Trophoblast cell (in vitro differentiated cells and primary cell): ENCODE results near the gene SUCLG2.

Experiments used
- DNase-seq, 2 donors: peaks; one replicate each; pipeline ENCODE4 v3.0.0-alpha.2; 2016
- H2AFZ ChIP-seq: 2 replicates; pipeline ENCODE4 v1.6.1; 2013; ENCODE audit warnings: low read length, moderate library complexity, mild to moderate bottlenecking; ENCODE audit not compliant: insufficient read depth, poor library complexity
- H2AK5ac ChIP-seq: 2 replicates; pipeline ENCODE4 v1.6.1; 2013; ENCODE audit warnings: mild to moderate bottlenecking, low read length
- H2BK120ac ChIP-seq: 2 replicates; pipeline ENCODE4 v1.6.1; 2013; ENCODE audit warnings: low read length, mild to moderate bottlenecking, moderate library complexity; ENCODE audit not compliant: insufficient read depth, poor library complexity
- H2BK12ac ChIP-seq: 2 replicates; pipeline ENCODE4 v1.6.1; 2013; ENCODE audit warnings: mild to moderate bottlenecking, low read length, moderate library complexity
- H2BK5ac ChIP-seq: 2 replicates; pipeline ENCODE4 v1.6.1; 2013; ENCODE audit warnings: low read length, low read depth, moderate library complexity, mild to moderate bottlenecking; ENCODE audit not compliant: poor library complexity
- H3K14ac ChIP-seq: 2 replicates; pipeline ENCODE4 v1.6.1; 2013; ENCODE audit warnings: mild to moderate bottlenecking, low read length
- H3K18ac ChIP-seq: 2 replicates; pipeline ENCODE4 v1.6.1; 2013; ENCODE audit warnings: mild to moderate bottlenecking, low read length
- H3K23ac ChIP-seq: 2 replicates; pipeline ENCODE4 v1.6.1; 2013; ENCODE audit warnings: low read length
- H3K27ac ChIP-seq: 2 replicates; pipeline ENCODE4 v1.5.1; 2013; ENCODE audit warnings: low read depth, mild to moderate bottlenecking, inconsistent platforms, low read length, moderate library complexity
- H3K27me3 ChIP-seq: 2 replicates; pipeline ENCODE4 v1.6.1; 2013; ENCODE audit warnings: inconsistent platforms, mild to moderate bottlenecking, low read length, moderate library complexity; ENCODE audit not compliant: insufficient read depth
- H3K36me3 ChIP-seq, 2 experiments: 1 replicate in 1 of 2; 2 replicates in 1 of 2; pipeline ENCODE4 v1.6.1; 2013; ENCODE audit warnings: low read length in 2 of 2, mild to moderate bottlenecking in 2 of 2, moderate library complexity in 1 of 2; ENCODE audit not compliant: insufficient read depth in 2 of 2, control insufficient read depth in 1 of 2
- H3K4ac ChIP-seq: 2 replicates; pipeline ENCODE4 v1.6.1; 2013; ENCODE audit warnings: low read depth, mild to moderate bottlenecking, low read length, moderate library complexity
- H3K4me1 ChIP-seq, 2 experiments: 1 replicate in 1 of 2; 2 replicates in 1 of 2; pipeline ENCODE4 v1.6.1; 2013; ENCODE audit warnings: low read length in 2 of 2, mild to moderate bottlenecking in 2 of 2, moderate library complexity in 1 of 2; ENCODE audit not compliant: insufficient read depth in 2 of 2, control insufficient read depth in 1 of 2
- H3K4me2 ChIP-seq: 2 replicates; pipeline ENCODE4 v1.6.1; 2013; ENCODE audit warnings: inconsistent platforms, mild to moderate bottlenecking, low read length, moderate library complexity
- H3K4me3 ChIP-seq: 2 replicates; pipeline ENCODE4 v1.5.1; 2013; ENCODE audit warnings: mild to moderate bottlenecking, low read depth, low read length, inconsistent platforms
- H3K79me1 ChIP-seq: one replicate; pipeline ENCODE4 v1.6.1; 2013; ENCODE audit warnings: low read length
- H3K79me2 ChIP-seq: 2 replicates; pipeline ENCODE4 v1.6.1; 2013; ENCODE audit warnings: low read length, mild to moderate bottlenecking; ENCODE audit not compliant: control insufficient read depth, insufficient read depth, poor library complexity
- H3K9ac ChIP-seq: 2 replicates; pipeline ENCODE4 v1.6.1; 2013; ENCODE audit warnings: mild to moderate bottlenecking, low read length
- H3K9me3 ChIP-seq: 2 replicates; pipeline ENCODE4 v1.6.1; 2013; ENCODE audit warnings: low read depth, mild to moderate bottlenecking, control low read depth, inconsistent platforms, low read length; ENCODE audit not compliant: insufficient read depth
- H4K12ac ChIP-seq: 2 replicates; pipeline ENCODE4 v1.6.1; 2013; ENCODE audit warnings: low read depth, mild to moderate bottlenecking, low read length, moderate library complexity
- H4K8ac ChIP-seq: 2 replicates; pipeline ENCODE4 v1.6.1; 2013; ENCODE audit warnings: low read depth, mild to moderate bottlenecking, low read length, moderate library complexity
- H4K91ac ChIP-seq: one replicate; pipeline ENCODE4 v1.6.1; 2013; ENCODE audit warnings: low read depth, mild to moderate bottlenecking, low read length, moderate library complexity
- WGBS: extraction: QIAGEN DNeasy Blood & Tissue Kit; methylation state at CpG from one replicate; pipeline ENCODE4 v1.1.7; 2013; ENCODE audit warnings: missing lambda C conversion rate; ENCODE audit not compliant: insufficient read length, insufficient coverage; ENCODE audit errors: extremely low coverage; 5-methylcytosine and 5-hydroxymethylcytosine counted together

SUCLG2 gene

GRCh38 chr3:67624078-67624477 lies 30.3 kb downstream of the SUCLG2 start:
- Histone ChIP-seq H3K4ac (no peak overlapping the region), H2BK120ac (no peak overlapping the region), H3K4me3 (no peak overlapping the region), H3K27ac (no peak overlapping the region), H4K8ac (no peak overlapping the region), H3K4me1 (no peaks in the 10 kb centered on the region), H3K18ac (no peak overlapping the region), H2BK12ac (no peak overlapping the region), H4K12ac (no peak overlapping the region), H3K23ac (no peak overlapping the region), H2AK5ac (no peak overlapping the region), H2BK5ac (no peak overlapping the region), H3K9me3 (no peaks in the 10 kb centered on the region), H3K36me3 (no peaks in the 10 kb centered on the region), H4K91ac (no peak overlapping the region), H2AFZ (no peak overlapping the region), H3K79me2 (no peaks in the 10 kb centered on the region), H3K9ac (no peak overlapping the region), H3K4me2 (no peak overlapping the region), H3K27me3 (no peaks in the 10 kb centered on the region), H3K14ac (no peak overlapping the region), H3K79me1 (no peaks in the 10 kb centered on the region)
- no peak for DNase-seq
- WGBS, result no CpG with 5 or more reads among the region's 3 CpGs

GRCh38 chr3:67622652-67623051 lies 31.8 kb downstream of the SUCLG2 start:
- no peak overlapping the region for H2BK120ac ChIP-seq
- WGBS, result no CpG with 5 or more reads among the region's 2 CpGs
- H3K4ac ChIP-seq, result no peak overlapping the region
- no peaks in the 10 kb centered on the region for H3K4me1 ChIP-seq
- H3K27ac ChIP-seq, result no peak overlapping the region
- no peak overlapping the region for H3K4me3 ChIP-seq
- H3K27me3 ChIP-seq, result no peaks in the 10 kb centered on the region
- no peak overlapping the region for H2BK12ac ChIP-seq
- H3K4me2 ChIP-seq, result no peak overlapping the region
- H4K12ac ChIP-seq, result no peak overlapping the region
- no peak overlapping the region for H2BK5ac ChIP-seq
- no peak overlapping the region for H3K23ac ChIP-seq
- no peak overlapping the region for H4K91ac ChIP-seq
- H2AK5ac ChIP-seq, result no peak overlapping the region
- H3K9ac ChIP-seq, result no peak overlapping the region
- H3K36me3 ChIP-seq, result no peaks in the 10 kb centered on the region
- H3K9me3 ChIP-seq, result no peaks in the 10 kb centered on the region
- no peaks in the 10 kb centered on the region for H3K79me2 ChIP-seq
- no peak overlapping the region for H4K8ac ChIP-seq
- H3K79me1 ChIP-seq, result no peaks in the 10 kb centered on the region
- DNase-seq, result no peak
- no peak overlapping the region for H3K14ac ChIP-seq
- H2AFZ ChIP-seq, result no peak overlapping the region
- H3K18ac ChIP-seq, result no peak overlapping the region

GRCh38 chr3:67620869-67621268 lies 33.5 kb downstream of the SUCLG2 start:
- Histone ChIP-seq H2AK5ac (no peak overlapping the region), H2AFZ (no peak overlapping the region), H3K9ac (no peak overlapping the region), H3K4me1 (no peaks in the 10 kb centered on the region), H3K79me2 (no peaks in the 10 kb centered on the region), H3K27ac (no peak overlapping the region), H4K12ac (no peak overlapping the region), H3K4me2 (no peak overlapping the region), H2BK120ac (no peak overlapping the region), H3K23ac (no peak overlapping the region), H3K14ac (no peak overlapping the region), H3K27me3 (no peaks in the 10 kb centered on the region), H2BK5ac (no peak overlapping the region), H3K4ac (no peak overlapping the region), H3K9me3 (no peaks in the 10 kb centered on the region), H2BK12ac (no peak overlapping the region), H3K4me3 (no peak overlapping the region), H3K18ac (no peak overlapping the region), H3K36me3 (no peaks in the 10 kb centered on the region), H4K8ac (no peak overlapping the region), H3K79me1 (no peaks in the 10 kb centered on the region), H4K91ac (no peak overlapping the region)
- no CpG with 5 or more reads among the region's 1 CpG for WGBS
- DNase-seq, result no peak

- H2BK12ac ChIP-seq, result no peak overlapping the region
- H3K9ac ChIP-seq, result no peak overlapping the region
- DNase-seq, result peak in 1 of 2 donors; percentile 6
- no peaks in the 10 kb centered on the region for H3K9me3 ChIP-seq
- no peak overlapping the region for H2AFZ ChIP-seq
- no peak overlapping the region for H3K18ac ChIP-seq
- H2BK120ac ChIP-seq, result no peak overlapping the region
- no CpG with 5 or more reads among the region's 3 CpGs for WGBS
- H3K79me1 ChIP-seq, result no peaks in the 10 kb centered on the region
- no peaks in the 10 kb centered on the region for H3K36me3 ChIP-seq
- H4K8ac ChIP-seq, result no peak overlapping the region
- no peak overlapping the region for H4K91ac ChIP-seq
- no peak overlapping the region for H4K12ac ChIP-seq
- no peak overlapping the region for H3K4me2 ChIP-seq
- H2AK5ac ChIP-seq, result no peak overlapping the region
- no peak overlapping the region for H3K4me3 ChIP-seq
- H3K79me2 ChIP-seq, result no peaks in the 10 kb centered on the region
- no peaks in the 10 kb centered on the region for H3K4me1 ChIP-seq
- H3K27ac ChIP-seq, result no peak overlapping the region
- no peak overlapping the region for H3K14ac ChIP-seq
- no peak overlapping the region for H2BK5ac ChIP-seq
- H3K27me3 ChIP-seq, result no peaks in the 10 kb centered on the region
- H3K23ac ChIP-seq, result no peak overlapping the region
- H3K4ac ChIP-seq, result no peak overlapping the region
Observed at GRCh38 chr3:67619991-67620390, 34.4 kb downstream of the SUCLG2 start.
